ENCODE measurements around the gene MYLK.

DNA sequence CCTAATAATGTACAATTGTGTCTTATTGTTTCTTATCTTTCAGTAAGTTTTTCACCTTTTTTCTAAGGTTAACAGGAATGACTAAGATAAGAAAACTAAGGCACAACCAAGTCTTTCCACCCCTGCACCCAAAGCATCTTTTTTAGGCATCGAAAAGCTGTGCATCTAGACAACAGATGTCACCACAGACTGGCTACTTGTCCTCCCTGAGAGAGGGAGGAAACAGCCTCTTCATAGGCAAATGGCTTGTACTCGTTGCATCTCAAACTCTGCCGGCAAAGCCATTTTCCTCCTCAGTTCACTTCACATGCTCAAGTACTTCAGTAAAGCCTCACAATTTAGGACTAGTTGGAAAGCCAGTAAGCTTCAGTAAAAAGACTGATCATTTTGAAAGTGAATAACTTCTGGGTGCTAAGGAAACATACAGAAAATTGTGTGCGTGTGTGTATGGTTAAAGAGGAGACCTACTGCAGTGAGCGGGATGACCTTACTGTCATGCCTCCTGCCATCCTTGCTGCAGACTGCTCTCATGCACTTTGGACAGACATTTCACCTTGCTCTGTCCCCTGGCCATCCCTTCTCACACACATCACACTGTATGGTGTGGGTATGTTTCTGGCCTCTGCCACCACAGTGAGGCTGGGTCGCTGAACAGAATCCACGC lies 262.8 kb downstream of the MYLK start:
- no peak for TF ChIP-seq POLR2A (IDR thresholded peaks at IDR 0.05)
- TF ChIP-seq, protein P1, sequence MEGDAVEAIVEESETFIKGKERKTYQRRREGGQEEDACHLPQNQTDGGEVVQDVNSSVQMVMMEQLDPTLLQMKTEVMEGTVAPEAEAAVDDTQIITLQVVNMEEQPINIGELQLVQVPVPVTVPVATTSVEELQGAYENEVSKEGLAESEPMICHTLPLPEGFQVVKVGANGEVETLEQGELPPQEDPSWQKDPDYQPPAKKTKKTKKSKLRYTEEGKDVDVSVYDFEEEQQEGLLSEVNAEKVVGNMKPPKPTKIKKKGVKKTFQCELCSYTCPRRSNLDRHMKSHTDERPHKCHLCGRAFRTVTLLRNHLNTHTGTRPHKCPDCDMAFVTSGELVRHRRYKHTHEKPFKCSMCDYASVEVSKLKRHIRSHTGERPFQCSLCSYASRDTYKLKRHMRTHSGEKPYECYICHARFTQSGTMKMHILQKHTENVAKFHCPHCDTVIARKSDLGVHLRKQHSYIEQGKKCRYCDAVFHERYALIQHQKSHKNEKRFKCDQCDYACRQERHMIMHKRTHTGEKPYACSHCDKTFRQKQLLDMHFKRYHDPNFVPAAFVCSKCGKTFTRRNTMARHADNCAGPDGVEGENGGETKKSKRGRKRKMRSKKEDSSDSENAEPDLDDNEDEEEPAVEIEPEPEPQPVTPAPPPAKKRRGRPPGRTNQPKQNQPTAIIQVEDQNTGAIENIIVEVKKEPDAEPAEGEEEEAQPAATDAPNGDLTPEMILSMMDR (IDR thresholded peaks at IDR 0.05), result no peak
